Measurements from ENCODE around the gene INPP5A.

Gene INPP5A

DNA sequence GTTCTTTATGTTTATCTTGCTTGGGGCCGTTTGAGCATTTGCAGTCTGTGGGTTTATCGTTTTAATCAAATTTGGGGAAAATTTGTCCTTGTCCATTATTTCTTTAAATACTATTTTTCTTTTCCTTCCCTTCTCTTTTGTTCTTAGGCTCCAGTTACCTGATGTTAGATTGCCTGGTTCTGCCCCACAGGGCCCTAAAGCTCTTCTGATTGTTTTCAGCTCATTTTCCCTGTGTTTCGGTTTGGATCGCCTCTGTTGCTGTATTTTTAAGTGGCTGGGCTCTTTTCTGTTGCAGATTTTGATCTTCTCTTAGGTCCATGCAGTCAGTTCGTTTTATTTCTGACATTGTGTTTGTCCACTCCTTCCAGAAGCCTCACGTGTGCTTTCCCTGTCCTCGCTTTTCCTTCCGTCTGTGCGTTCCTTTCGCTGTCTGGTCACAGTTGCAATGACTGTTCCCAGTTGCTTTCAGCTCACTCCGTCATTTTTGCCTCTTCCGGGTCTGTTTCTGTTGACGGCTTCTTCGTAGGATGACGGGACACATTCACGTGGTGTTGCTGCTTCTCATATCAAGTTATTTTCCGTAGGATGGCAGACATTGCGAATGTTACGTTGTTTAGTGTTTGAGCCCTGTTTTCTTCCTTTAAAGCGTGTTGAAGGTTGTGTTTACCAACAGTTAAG, 111.4 kb downstream of the INPP5A start:
- ATAC-seq = no peak

DNA sequence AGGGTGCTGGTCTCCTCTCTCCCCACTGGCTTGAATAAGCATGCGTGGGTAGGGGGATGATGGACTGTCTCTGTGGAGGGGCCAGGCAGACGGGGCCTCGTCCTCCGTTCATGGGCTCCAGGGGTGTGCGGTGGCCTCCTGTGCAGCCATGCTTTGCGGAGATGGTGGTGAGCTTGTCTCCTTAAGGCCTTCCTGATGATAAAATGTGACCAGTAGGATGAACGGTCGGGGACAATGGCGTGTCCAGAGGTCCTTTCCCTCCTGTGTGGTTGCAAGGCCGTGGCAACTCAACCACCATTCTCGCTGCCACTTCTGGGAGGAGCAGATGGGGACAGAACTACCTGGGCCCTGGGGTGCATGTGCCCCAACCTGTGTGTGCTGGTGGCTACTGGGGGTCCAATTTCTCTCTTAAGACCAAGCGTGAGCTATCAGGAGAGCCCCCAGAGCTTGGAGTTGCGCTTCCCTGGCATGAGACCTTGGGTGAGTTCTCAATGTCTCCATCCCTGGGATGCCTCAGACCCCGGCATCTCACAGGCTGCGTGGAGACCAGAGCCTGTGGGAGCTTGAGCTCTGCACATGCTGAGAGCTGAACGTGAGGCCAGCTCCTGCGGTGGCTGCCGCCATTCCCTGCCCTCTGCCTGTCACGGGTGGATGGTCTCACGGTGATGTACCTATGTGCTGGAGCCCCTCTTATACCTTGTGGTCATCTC, 112.2 kb downstream of the INPP5A start:
- ATAC-seq = no peak

- ATAC-seq = no peak
Observed at GRCh38 chr10:132650611-132651250, 113.1 kb downstream of the INPP5A start.

GRCh38 chr10:132651511-132652029, 114.0 kb downstream of the INPP5A start:
- no peak for ATAC-seq

GRCh38 chr10:132652446-132652845, 114.9 kb downstream of the INPP5A start:
- no peak for ATAC-seq

GRCh38 chr10:132652936-132653590, 115.5 kb downstream of the INPP5A start:
- ATAC-seq = no peak

- no peak for ATAC-seq
Observed at GRCh38 chr10:132653721-132654120, 116.1 kb downstream of the INPP5A start.

DNA sequence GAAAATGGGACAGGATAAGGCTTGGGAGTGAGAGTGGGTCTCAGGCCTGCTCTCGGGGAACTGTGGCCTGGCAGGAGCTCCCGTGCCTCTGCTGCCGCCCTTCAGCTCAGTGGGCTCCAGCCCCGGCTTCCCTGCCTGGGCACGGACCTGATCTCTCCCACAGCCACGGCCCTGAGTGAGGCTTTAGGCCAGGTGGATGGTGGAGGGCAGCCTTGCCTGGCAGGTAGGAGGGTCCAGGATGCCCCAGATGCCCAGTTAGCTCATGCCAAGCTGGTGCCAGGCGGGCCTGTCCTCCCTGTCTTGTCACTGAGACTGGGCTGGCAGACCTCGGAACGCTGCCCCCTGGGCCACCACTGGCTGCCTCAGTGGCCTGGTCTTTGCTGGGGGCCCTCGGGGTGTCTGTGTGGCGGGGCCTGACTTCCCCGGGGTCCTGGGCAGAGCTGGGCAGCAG, 116.6 kb downstream of the INPP5A start:
- ATAC-seq = no peak

- peak; percentile 49 to 51 for ATAC-seq
Observed at GRCh38 chr10:132654708-132655661, 117.4 kb downstream of the INPP5A start.

DNA sequence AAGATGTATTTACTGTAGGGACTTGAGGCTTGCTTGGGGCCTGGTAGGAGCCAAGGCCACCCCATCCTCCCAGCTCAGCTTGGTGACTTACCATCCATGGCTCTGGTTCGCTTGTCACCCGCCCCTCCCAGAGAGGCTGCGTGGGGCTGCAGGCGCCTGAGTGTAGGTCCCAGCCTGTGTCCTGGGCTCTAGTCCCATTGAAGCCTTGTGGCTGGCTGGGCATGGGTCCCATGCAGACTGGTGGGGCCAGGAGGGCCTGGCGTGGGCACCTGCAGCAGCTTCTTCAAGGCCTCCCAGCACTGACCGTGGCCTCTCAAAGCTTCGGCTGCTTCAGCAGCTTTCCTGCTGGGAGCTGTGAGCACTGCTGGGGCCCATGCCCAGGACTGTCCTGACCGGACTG, 118.1 kb downstream of the INPP5A start:
- no peak for ATAC-seq

- no peak for ATAC-seq
Observed at GRCh38 chr10:132656283-132657126, 118.9 kb downstream of the INPP5A start.

- no peak for ATAC-seq
Observed at GRCh38 chr10:132657127-132657706, 119.6 kb downstream of the INPP5A start.

DNA sequence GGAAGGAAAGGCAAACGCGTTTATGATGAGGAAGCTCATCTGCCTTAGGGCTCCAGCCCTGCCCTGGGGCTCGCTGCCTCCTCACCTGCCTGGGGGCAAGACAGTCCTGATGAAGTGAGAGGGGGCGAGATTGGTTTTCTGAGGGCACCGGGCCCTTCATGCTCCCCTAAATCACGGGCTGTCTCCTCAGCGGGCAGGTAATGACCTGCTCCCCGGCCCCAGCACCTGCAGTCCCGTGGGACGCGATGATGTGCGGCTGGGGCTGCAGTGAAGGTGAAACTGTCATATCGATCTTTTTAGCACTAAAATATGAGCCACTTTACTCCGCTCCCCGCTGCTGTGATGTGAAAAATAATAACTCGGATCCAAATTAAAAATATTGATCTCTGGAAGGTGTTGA, 120.2 kb downstream of the INPP5A start:
- ATAC-seq = no peak

DNA sequence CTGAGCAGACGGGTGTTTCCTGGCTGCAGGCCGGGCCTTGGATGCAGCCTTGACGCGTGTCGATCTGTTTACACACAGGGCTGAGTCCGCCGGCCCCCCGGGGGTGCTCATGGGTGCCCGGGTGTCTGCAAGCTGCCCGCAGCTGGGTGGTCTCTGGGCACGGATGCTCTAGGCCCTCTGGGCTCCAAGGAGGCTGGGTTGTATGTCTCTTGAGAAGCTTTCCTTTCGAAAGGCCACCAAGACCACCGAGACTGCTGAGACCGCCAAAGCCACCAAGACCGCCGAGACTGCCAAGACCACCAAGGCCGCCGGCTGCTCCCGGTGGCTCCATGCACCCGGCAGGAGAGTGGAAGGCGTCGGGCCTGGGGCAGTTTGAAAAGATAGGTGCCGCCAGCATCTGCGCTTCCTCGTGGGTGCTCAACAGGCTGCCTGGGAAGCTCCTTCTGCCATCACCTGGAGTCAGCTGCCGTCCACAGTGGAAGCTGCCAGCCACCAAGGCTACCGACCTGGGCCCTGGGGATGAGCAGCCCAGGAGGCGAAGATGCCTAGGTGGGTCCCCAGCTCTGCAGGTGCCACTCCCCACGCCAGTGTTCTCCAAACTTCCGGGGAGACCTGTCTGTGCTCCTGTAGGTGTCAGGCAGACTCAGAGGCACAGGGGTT, 121.1 kb downstream of the INPP5A start:
- ATAC-seq = no peak

- no peak for ATAC-seq
Observed at GRCh38 chr10:132659206-132660091, 121.9 kb downstream of the INPP5A start.

GRCh38 chr10:132660385-132660784, 122.8 kb downstream of the INPP5A start:
- ATAC-seq = no peak

DNA sequence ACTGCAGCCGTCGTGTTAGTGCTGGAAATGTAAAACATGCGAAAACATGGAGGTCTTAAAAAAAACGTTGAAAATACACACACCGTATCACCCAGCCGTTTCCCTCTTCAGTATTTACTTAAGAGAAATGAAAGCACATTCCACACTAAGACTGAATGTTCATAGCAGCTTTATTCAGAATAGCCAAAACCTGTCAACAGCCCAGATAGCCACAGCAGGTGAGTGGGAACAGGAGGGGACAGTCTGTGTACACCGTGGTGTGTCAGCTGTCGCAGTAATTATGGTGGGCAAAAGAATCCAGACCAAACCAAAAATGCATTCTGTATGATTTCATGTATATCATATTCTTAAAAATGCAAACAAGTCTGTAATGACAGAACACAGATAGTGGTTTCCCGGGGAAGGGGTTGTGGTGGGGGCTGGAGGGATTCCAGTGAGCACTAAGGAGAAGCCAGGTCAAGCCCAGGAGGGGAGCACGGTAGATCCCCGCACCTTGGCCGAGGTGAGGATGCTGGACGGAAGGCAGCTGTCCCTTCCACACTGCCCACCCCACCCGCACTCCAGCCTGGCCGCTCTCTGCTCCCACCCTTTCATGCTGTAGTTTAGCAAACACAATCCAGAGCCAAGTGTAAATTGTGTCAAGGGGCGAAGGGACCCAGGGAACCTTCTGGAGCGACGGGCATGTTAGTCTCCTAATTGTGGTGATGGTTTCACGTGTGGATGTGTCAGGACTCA, 124.8 kb downstream of the INPP5A start:
- ATAC-seq = no peak
